Lower leg skin (tissue), 3 donors: ENCODE data around the gene PLCG1.

Experiments
- CTCF ChIP-seq, 3 donors: fragments of 450-650 bp; IDR thresholded peaks; one replicate each; pipeline ENCODE4 v1.5.1; 2016; ENCODE audit warnings: antibody characterized with exemption in 3 of 3, mild to moderate bottlenecking in 3 of 3, moderate library complexity in 2 of 3
- POLR2A ChIP-seq, 2 donors: fragments of 450-650 bp; IDR thresholded peaks; one replicate each; pipeline ENCODE4 v1.6.1; 2016 to 2017; ENCODE audit warnings: antibody characterized with exemption in 2 of 2, mild to moderate bottlenecking in 1 of 2, moderate library complexity in 1 of 2

GRCh38 chr20:41139227-41140093 lies 2.1 kb downstream of the PLCG1 start:
- TF ChIP-seq POLR2A (IDR thresholded peaks at IDR 0.05): no peak
- no peak for TF ChIP-seq CTCF (IDR thresholded peaks at IDR 0.05)
